ENCODE measurements around the gene ARHGEF7. TPM values are rescaled to one million over a fixed set of nuclear protein-coding genes. Genes with fewer than 3 reads are reported as not detected.
A peak's percentile ranks its signal among the peaks of the same experiment; 100 is the strongest.

Gene ARHGEF7
- total RNA-seq, 1 donor from 2014 or later = 307 TPM

GRCh38 chr13:111112196-111112595, 2.9 kb upstream of the ARHGEF7 start:
- no peak for DNase-seq

- peak; percentile 47 for DNase-seq
Measured at GRCh38 chr13:111114362-111115060, 599 bp upstream of the ARHGEF7 start.

GRCh38 chr13:111115965-111116521, 933 bp downstream of the ARHGEF7 start:
- peak; percentile 56 for DNase-seq

- no peak for DNase-seq
Measured at GRCh38 chr13:111116856-111117255, 1.7 kb downstream of the ARHGEF7 start.

- DNase-seq = no peak
Measured at GRCh38 chr13:111117289-111117688, 2.2 kb downstream of the ARHGEF7 start.

GRCh38 chr13:111117961-111118360, 2.9 kb downstream of the ARHGEF7 start:
- no peak for DNase-seq

- DNase-seq = no peak
Measured at GRCh38 chr13:111118898-111119607, 3.9 kb downstream of the ARHGEF7 start.

GRCh38 chr13:111119966-111120365, 4.9 kb downstream of the ARHGEF7 start:
- DNase-seq = no peak

- DNase-seq = no peak
Measured at GRCh38 chr13:111120422-111120821, 5.3 kb downstream of the ARHGEF7 start.

GRCh38 chr13:111120913-111121312, 5.8 kb downstream of the ARHGEF7 start:
- DNase-seq = no peak

- DNase-seq = no peak
Measured at GRCh38 chr13:111121506-111121905, 6.4 kb downstream of the ARHGEF7 start.

- DNase-seq = no peak
Measured at GRCh38 chr13:111122056-111122455, 6.9 kb downstream of the ARHGEF7 start.

- no peak for DNase-seq
Measured at GRCh38 chr13:111122631-111123030, 7.5 kb downstream of the ARHGEF7 start.

- no peak for DNase-seq
Measured at GRCh38 chr13:111123221-111123620, 8.1 kb downstream of the ARHGEF7 start.

GRCh38 chr13:111123649-111124048, 8.5 kb downstream of the ARHGEF7 start:
- no peak for DNase-seq

GRCh38 chr13:111126509-111126908, 11.4 kb downstream of the ARHGEF7 start:
- DNase-seq = no peak

- no peak for DNase-seq
Measured at GRCh38 chr13:111129465-111130115, 14.5 kb downstream of the ARHGEF7 start.

- DNase-seq = no peak
Measured at GRCh38 chr13:111130116-111130508, 15.0 kb downstream of the ARHGEF7 start.

- no peak for DNase-seq
Measured at GRCh38 chr13:111131048-111131447, 15.9 kb downstream of the ARHGEF7 start.

GRCh38 chr13:111131611-111132010, 16.5 kb downstream of the ARHGEF7 start:
- no peak for DNase-seq

- no peak for DNase-seq
Measured at GRCh38 chr13:111132948-111133347, 17.8 kb downstream of the ARHGEF7 start.

GRCh38 chr13:111139452-111139851, 24.3 kb downstream of the ARHGEF7 start:
- DNase-seq = no peak

- DNase-seq = no peak
Measured at GRCh38 chr13:111139873-111140561, 24.9 kb downstream of the ARHGEF7 start.
